ENCODE results near the gene EYS. TPM values are rescaled to one million over a fixed set of nuclear protein-coding genes. Genes with fewer than 3 reads are reported as not detected.

Gene EYS
- total RNA-seq, 1 donor from 2014 or later = not detected

DNA sequence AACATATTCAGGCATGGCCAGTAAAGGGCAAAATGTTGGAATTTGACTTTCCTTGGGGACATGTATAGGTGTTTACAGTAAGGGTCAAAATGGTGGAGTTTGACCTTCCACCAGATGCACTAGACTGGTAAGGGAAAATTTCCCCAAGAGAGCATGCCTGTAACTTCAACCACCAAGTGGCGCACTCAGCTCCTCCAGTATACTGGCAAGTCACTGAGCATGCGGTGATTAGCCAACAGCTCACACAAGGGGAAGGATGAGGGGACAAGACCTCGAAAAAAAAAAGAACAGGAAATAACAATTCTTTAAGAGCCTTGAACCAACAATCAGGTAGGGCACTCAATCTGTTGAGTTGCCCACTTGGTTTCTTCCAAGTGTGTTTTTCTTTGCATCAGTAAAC is 140.9 kb downstream of the EYS start:
- Mint-ChIP-seq H3K27me3 (ENCODE audit: unreplicated experiment) (no peaks in the 10 kb centered on the region), H3K9me3 (ENCODE audit: unreplicated experiment) (peaks cover 5% of the 10 kb centered on the region), H3K4me1 (ENCODE audit: unreplicated experiment) (no peaks in the 10 kb centered on the region), H3K36me3 (ENCODE audit: unreplicated experiment) (no peaks in the 10 kb centered on the region), H3K27ac (ENCODE audit: unreplicated experiment) (no peak overlapping the region), H3K4me3 (ENCODE audit: unreplicated experiment) (no peak overlapping the region)
- TF ChIP-seq, protein P1, sequence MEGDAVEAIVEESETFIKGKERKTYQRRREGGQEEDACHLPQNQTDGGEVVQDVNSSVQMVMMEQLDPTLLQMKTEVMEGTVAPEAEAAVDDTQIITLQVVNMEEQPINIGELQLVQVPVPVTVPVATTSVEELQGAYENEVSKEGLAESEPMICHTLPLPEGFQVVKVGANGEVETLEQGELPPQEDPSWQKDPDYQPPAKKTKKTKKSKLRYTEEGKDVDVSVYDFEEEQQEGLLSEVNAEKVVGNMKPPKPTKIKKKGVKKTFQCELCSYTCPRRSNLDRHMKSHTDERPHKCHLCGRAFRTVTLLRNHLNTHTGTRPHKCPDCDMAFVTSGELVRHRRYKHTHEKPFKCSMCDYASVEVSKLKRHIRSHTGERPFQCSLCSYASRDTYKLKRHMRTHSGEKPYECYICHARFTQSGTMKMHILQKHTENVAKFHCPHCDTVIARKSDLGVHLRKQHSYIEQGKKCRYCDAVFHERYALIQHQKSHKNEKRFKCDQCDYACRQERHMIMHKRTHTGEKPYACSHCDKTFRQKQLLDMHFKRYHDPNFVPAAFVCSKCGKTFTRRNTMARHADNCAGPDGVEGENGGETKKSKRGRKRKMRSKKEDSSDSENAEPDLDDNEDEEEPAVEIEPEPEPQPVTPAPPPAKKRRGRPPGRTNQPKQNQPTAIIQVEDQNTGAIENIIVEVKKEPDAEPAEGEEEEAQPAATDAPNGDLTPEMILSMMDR (IDR thresholded peaks at IDR 0.05) = no peak
- no peak for DNase-seq (ENCODE audit: extremely low spot score, unreplicated experiment)

DNA sequence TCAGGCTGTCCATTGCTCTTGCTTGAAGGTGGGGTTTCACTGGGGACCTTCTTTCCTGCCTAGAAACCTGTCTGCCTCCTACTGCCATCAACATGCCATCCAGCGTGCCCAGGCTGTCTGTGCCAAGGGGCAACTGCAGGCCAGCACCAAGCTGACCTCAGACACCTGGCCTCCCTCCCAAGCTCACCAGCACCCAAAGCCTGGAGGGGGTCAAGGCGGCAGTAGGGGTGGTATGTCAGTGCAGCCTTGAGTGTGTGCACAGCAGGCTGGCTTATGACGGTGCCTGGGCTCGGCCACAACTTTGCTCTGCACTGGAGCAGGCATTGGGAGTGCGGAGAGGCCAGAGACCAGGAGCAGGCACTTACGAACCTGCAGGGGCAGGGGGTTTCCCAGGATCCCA is 149.0 kb downstream of the EYS start:
- Mint-ChIP-seq H3K27me3 (ENCODE audit: unreplicated experiment) (no peaks in the 10 kb centered on the region), H3K36me3 (ENCODE audit: unreplicated experiment) (no peaks in the 10 kb centered on the region), H3K4me1 (ENCODE audit: unreplicated experiment) (no peaks in the 10 kb centered on the region), H3K4me3 (ENCODE audit: unreplicated experiment) (no peak overlapping the region), H3K27ac (ENCODE audit: unreplicated experiment) (no peak overlapping the region), H3K9me3 (ENCODE audit: unreplicated experiment) (no peaks in the 10 kb centered on the region)
- DNase-seq (ENCODE audit: extremely low spot score, unreplicated experiment) = no peak
- TF ChIP-seq, protein P1 (IDR thresholded peaks at IDR 0.05) = no peak

DNA sequence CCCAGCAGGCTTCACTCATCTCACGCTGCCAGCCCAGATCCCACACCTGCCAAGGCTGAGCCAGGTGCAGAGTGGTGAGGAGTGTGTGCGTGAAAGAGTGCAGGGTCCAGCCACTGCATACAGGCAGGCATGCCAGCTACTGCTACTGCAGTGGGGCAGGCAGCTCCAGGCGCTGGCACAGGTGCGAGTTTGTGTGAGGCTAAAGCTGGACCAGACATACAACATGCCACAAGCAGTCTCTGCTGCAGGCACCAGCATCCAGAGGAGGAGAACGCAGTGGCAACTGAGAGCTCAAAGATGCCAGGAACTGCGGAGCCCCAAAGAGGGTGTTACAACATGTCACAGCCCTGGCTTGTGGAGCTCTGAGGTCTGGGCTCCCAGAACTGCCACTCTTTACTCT is 149.8 kb downstream of the EYS start:
- no peak overlapping the region for H3K27ac Mint-ChIP-seq (ENCODE audit: unreplicated experiment)
- H3K4me1 Mint-ChIP-seq (ENCODE audit: unreplicated experiment) = no peaks in the 10 kb centered on the region
- H3K9me3 Mint-ChIP-seq (ENCODE audit: unreplicated experiment) = no peaks in the 10 kb centered on the region
- no peak overlapping the region for H3K4me3 Mint-ChIP-seq (ENCODE audit: unreplicated experiment)
- H3K36me3 Mint-ChIP-seq (ENCODE audit: unreplicated experiment) = no peaks in the 10 kb centered on the region
- H3K27me3 Mint-ChIP-seq (ENCODE audit: unreplicated experiment) = no peaks in the 10 kb centered on the region
- no peak for DNase-seq (ENCODE audit: extremely low spot score, unreplicated experiment)
- TF ChIP-seq, protein P1 (IDR thresholded peaks at IDR 0.05) = no peak

DNA sequence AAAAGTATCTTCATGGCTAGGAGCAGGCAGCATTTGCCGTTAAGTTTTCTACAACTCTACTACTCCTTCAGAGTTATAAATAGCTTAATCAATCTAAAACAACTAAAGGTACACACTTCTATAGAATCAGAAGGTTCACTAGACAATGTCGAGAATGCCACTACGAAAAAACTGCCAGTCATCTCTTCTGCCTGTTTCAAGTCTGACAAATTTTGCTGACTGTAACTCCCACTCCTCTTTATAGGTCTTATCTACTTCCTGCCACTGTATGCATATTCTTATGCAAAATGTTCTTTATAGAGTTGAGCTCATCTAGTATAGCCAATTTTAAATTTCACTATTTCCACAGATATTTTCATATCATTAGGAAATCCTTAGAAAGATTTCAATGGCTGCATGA is 160.1 kb downstream of the EYS start:
- DNase-seq (ENCODE audit: extremely low spot score, unreplicated experiment) = no peak
- H3K27me3 Mint-ChIP-seq (ENCODE audit: unreplicated experiment) = no peaks in the 10 kb centered on the region
- H3K4me3 Mint-ChIP-seq (ENCODE audit: unreplicated experiment) = no peak overlapping the region
- no peaks in the 10 kb centered on the region for H3K4me1 Mint-ChIP-seq (ENCODE audit: unreplicated experiment)
- TF ChIP-seq, protein P1 (IDR thresholded peaks at IDR 0.05) = no peak
- no peaks in the 10 kb centered on the region for H3K36me3 Mint-ChIP-seq (ENCODE audit: unreplicated experiment)
- no peak overlapping the region for H3K27ac Mint-ChIP-seq (ENCODE audit: unreplicated experiment)
- no peaks in the 10 kb centered on the region for H3K9me3 Mint-ChIP-seq (ENCODE audit: unreplicated experiment)

DNA sequence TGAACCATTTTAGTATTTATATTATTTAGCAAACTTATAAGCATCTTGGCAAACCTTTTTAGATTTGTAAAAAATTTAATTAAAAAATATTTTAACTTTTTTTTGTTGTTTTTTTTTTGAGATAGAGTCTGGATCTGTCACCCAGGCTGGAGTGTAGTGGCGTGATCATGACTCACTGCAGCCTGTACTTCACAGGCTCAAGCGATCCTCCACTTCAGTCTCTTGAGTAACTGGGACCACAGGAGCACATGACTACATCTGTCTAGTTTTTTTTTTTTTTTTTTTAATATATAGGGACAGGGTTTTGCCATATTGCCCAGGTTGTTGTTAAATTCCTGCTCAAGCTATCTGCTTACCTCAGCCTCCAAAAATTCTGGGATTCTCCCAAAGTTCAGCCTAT is 161.1 kb downstream of the EYS start:
- H3K9me3 Mint-ChIP-seq (ENCODE audit: unreplicated experiment) = no peaks in the 10 kb centered on the region
- H3K4me3 Mint-ChIP-seq (ENCODE audit: unreplicated experiment) = no peak overlapping the region
- H3K36me3 Mint-ChIP-seq (ENCODE audit: unreplicated experiment) = no peaks in the 10 kb centered on the region
- H3K4me1 Mint-ChIP-seq (ENCODE audit: unreplicated experiment) = no peaks in the 10 kb centered on the region
- DNase-seq (ENCODE audit: extremely low spot score, unreplicated experiment) = no peak
- TF ChIP-seq, protein P1 (IDR thresholded peaks at IDR 0.05) = no peak
- H3K27me3 Mint-ChIP-seq (ENCODE audit: unreplicated experiment) = no peaks in the 10 kb centered on the region
- no peak overlapping the region for H3K27ac Mint-ChIP-seq (ENCODE audit: unreplicated experiment)
